K562 (cell line): ENCODE data around the gene NECAP2. TPM values are rescaled to one million over a fixed set of nuclear protein-coding genes. Genes with fewer than 3 reads are reported as not detected.
A peak's percentile ranks its signal among the peaks of the same experiment; 100 is the strongest.

ENCODE experiments used
- ADNP ChIP-seq: fragments of 200-800 bp; sonication (Bioruptor generic); IDR thresholded peaks from 2 replicates; pipeline ENCODE4 v1.6.1; 2016; ENCODE audit warnings: missing genetic modification characterization, missing compliant biosample characterization
- CBX3 ChIP-seq, 2 experiments: IDR thresholded peaks; 1 replicate in 1 of 2; 2 replicates in 1 of 2; pipeline ENCODE4 v1.6.1; 2012; ENCODE audit warnings: inconsistent platforms in 2 of 2, low read length in 2 of 2, borderline replicate concordance in 1 of 2, control low read depth in 1 of 2
- MAFG ChIP-seq: fragments of 450-650 bp; conservative IDR thresholded peaks from 2 replicates; pipeline ENCODE4 v1.6.1; 2016; ENCODE audit warnings: missing genetic modification characterization, missing compliant biosample characterization
- MCM7 ChIP-seq, 2 experiments: fragments of 450-650 bp; IDR thresholded peaks; 2 replicates each; pipeline ENCODE4 v1.6.1; 2016 to 2018
- MED1 ChIP-seq: sonication (generic); formaldehyde crosslinking; IDR thresholded peaks from 2 replicates; pipeline ENCODE4 v1.8.1; 2023; ENCODE audit warnings: missing genetic modification reagents, borderline replicate concordance
- NR1H2 ChIP-seq: sonication (generic); formaldehyde crosslinking; IDR thresholded peaks from 2 replicates; pipeline ENCODE4 v1.4.0; 2020; ENCODE audit warnings: mild to moderate bottlenecking, missing genetic modification reagents
- NR4A1 ChIP-seq, 2 experiments: fragments of 250-450 bp in 1 of 2; fragments of 450-650 bp in 1 of 2; sonication (Bioruptor Pico) in 1 of 2; IDR thresholded peaks; 2 replicates each; pipeline versions ENCODE4 v1.4.0 to v1.6.1; 2016 to 2020; ENCODE audit warnings: mild to moderate bottlenecking in 2 of 2, missing compliant biosample characterization in 1 of 2, missing genetic modification characterization in 1 of 2, moderate library complexity in 1 of 2
- SMAD4 ChIP-seq: fragments of 250-450 bp; sonication (Bioruptor Pico); conservative IDR thresholded peaks from 2 replicates; pipeline ENCODE4 v1.8.0; 2021; ENCODE audit warnings: inconsistent platforms, mild to moderate bottlenecking, moderate library complexity
- SREBF2 ChIP-seq: sonication (generic); formaldehyde crosslinking; IDR thresholded peaks from 2 replicates; pipeline ENCODE4 v1.4.0; 2020; ENCODE audit warnings: mild to moderate bottlenecking, missing genetic modification reagents
- ZBTB49 ChIP-seq: sonication (generic); formaldehyde crosslinking; IDR thresholded peaks from 2 replicates; pipeline ENCODE4 v1.8.0; 2022; ENCODE audit warnings: missing genetic modification reagents, mild to moderate bottlenecking, borderline replicate concordance
- ZMIZ1 ChIP-seq, 2 experiments: fragments of 150-350 bp in 1 of 2; IDR thresholded peaks; 2 replicates each; pipeline ENCODE4 v1.6.1; 2012 to 2016; ENCODE audit warnings: low read depth in 2 of 2, low read length in 2 of 2, mild to moderate bottlenecking in 1 of 2, moderate library complexity in 1 of 2
- ZNF12 ChIP-seq: sonication (generic); formaldehyde crosslinking; IDR thresholded peaks from 2 replicates; pipeline ENCODE4 v1.4.0; 2020; ENCODE audit warnings: mild to moderate bottlenecking, missing genetic modification reagents
- ZNF146 ChIP-seq: IDR thresholded peaks from one replicate; pipeline ENCODE4 v1.6.1; 2018; ENCODE audit warnings: missing compliant biosample characterization; ENCODE audit not compliant: unreplicated experiment
- ZNF175 ChIP-seq: fragments of 200-800 bp; sonication (Bioruptor generic); IDR thresholded peaks from 2 replicates; pipeline ENCODE4 v1.6.1; 2016; ENCODE audit warnings: low read depth, mild to moderate bottlenecking, missing genetic modification characterization, missing compliant biosample characterization
- ZNF224 ChIP-seq: sonication (generic); formaldehyde crosslinking; IDR thresholded peaks from 2 replicates; pipeline ENCODE4 v1.8.0; 2022; ENCODE audit warnings: mild to moderate bottlenecking, missing genetic modification reagents
- ZNF507 ChIP-seq: conservative IDR thresholded peaks from 2 replicates; pipeline ENCODE4 v1.6.1; 2017; ENCODE audit warnings: missing genetic modification characterization, missing compliant biosample characterization
- ZNF699 ChIP-seq: fragments of 250-450 bp; sonication (Bioruptor Pico); IDR thresholded peaks from 2 replicates; pipeline ENCODE4 v1.8.0; 2021; ENCODE audit warnings: mild to moderate bottlenecking, moderate library complexity; ENCODE audit not compliant: insufficient replicate concordance
- polyA plus RNA-seq, 8 experiments: library from polyadenylated mRNA; depleted of rRNA in 4 of 8; stranded (reverse) in 5 of 8; unstranded in 3 of 8; fragments of >200 nt; fragmentation: Nextera tagmentation in 2 of 8; fragmentation: Illumina TruSeq in 1 of 8; extraction: Ambion mirVana in 2 of 8; extraction: Trizol in 1 of 8; gene quantifications; 2 replicates each; pipeline versions ENCODE4 v1.2.1 to v1.2.3, GENCODE V29; 2011 to 2014; ENCODE audit warnings: inconsistent platforms in 1 of 8, missing spikeins in 1 of 8
- total RNA-seq, 7 experiments: library from RNA; depleted of rRNA in 6 of 7; stranded (reverse); fragments of >200 nt in 6 of 7; fragmentation: Illumina TruSeq in 2 of 7; extraction: Trizol in 2 of 7; gene quantifications; 2 replicates each; pipeline versions ENCODE4 v1.2.1 to v1.2.3, GENCODE V29; 2011 to 2021; ENCODE audit warnings: low replicate concordance in 1 of 7
- TF ChIP-seq, protein P1 (sequence below): sonication (generic); formaldehyde crosslinking; IDR thresholded peaks from 2 replicates; pipeline ENCODE4 v1.4.0; 2020; ENCODE audit warnings: mild to moderate bottlenecking, missing genetic modification reagents
- TF ChIP-seq, protein P2 (sequence below): IDR thresholded peaks from 2 replicates; pipeline ENCODE4 v1.6.1; 2016; ENCODE audit warnings: missing genetic modification characterization, missing compliant biosample characterization

Gene NECAP2
- total and polyA plus RNA-seq, 9 of the 15 experiments (the other 6 are each of a cell fraction or from before 2014, with no cell fraction given), result 22.7 to 107 (median 79.2) TPM

- TF ChIP-seq ZBTB49 (CRISPR knock-in tag), result 0 out of 2 replicates have a peak, but pooled peaks have one; percentile 66
- no peak for TF ChIP-seq NR4A1 (CRISPR knock-in tag; IDR thresholded peaks at IDR 0.05)
- peak; percentile 23; the same call in 1 of the 2 replicates for TF ChIP-seq NR4A1 (tag; IDR thresholded peaks at IDR 0.05)
- peak; percentile 70; the same call in 1 of the 2 replicates for TF ChIP-seq NR1H2 (CRISPR knock-in tag)
- peak; percentile 2 for TF ChIP-seq ZNF146 (CRISPR knock-in tag)
- TF ChIP-seq, protein P1, sequence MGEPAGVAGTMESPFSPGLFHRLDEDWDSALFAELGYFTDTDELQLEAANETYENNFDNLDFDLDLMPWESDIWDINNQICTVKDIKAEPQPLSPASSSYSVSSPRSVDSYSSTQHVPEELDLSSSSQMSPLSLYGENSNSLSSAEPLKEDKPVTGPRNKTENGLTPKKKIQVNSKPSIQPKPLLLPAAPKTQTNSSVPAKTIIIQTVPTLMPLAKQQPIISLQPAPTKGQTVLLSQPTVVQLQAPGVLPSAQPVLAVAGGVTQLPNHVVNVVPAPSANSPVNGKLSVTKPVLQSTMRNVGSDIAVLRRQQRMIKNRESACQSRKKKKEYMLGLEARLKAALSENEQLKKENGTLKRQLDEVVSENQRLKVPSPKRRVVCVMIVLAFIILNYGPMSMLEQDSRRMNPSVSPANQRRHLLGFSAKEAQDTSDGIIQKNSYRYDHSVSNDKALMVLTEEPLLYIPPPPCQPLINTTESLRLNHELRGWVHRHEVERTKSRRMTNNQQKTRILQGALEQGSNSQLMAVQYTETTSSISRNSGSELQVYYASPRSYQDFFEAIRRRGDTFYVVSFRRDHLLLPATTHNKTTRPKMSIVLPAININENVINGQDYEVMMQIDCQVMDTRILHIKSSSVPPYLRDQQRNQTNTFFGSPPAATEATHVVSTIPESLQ (CRISPR knock-in tag), result 0 out of 2 replicates have a peak, but pooled peaks have one; percentile 69
- peak; percentile 2; the same call in 1 of the 2 replicates for TF ChIP-seq ADNP (tag)
- TF ChIP-seq MCM7 (IDR thresholded peaks at IDR 0.05), result no peak
- TF ChIP-seq MED1, result no peak
- 0 out of 2 replicates have a peak, but pooled peaks have one; percentile 45 for TF ChIP-seq ZNF224
- TF ChIP-seq, protein P2, sequence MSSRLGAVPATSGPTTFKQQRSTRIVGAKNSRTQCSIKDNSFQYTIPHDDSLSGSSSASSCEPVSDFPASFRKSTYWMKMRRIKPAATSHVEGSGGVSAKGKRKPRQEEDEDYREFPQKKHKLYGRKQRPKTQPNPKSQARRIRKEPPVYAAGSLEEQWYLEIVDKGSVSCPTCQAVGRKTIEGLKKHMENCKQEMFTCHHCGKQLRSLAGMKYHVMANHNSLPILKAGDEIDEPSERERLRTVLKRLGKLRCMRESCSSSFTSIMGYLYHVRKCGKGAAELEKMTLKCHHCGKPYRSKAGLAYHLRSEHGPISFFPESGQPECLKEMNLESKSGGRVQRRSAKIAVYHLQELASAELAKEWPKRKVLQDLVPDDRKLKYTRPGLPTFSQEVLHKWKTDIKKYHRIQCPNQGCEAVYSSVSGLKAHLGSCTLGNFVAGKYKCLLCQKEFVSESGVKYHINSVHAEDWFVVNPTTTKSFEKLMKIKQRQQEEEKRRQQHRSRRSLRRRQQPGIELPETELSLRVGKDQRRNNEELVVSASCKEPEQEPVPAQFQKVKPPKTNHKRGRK (tag), result no peak
- TF ChIP-seq MAFG (tag), result no peak
- 0 out of 2 replicates have a peak, but pooled peaks have one; percentile 70 for TF ChIP-seq ZNF12 (CRISPR knock-in tag)
- TF ChIP-seq ZNF175 (CRISPR knock-in tag), result peak; percentile 69; the same call in 1 of the 2 replicates
- no peak for TF ChIP-seq ZMIZ1 (IDR thresholded peaks at IDR 0.05; ENCODE audit: low read depth in 2 of 2, low read length in 2 of 2)
- TF ChIP-seq CBX3 (IDR thresholded peaks at IDR 0.05; ENCODE audit: borderline replicate concordance in 1 of 2, low read length in 2 of 2), result no peak
- TF ChIP-seq ZNF699 (CRISPR knock-in tag), result no peak
- TF ChIP-seq SREBF2 (CRISPR knock-in tag), result peak; percentile 96; the same call in 1 of the 2 replicates
- TF ChIP-seq ZNF507 (tag), result no peak
- TF ChIP-seq SMAD4 (CRISPR knock-in tag), result no peak
These were observed 424 bp upstream of the NECAP2 start (continued) for GRCh38 chr1:16440131-16440469.
